Umbilical cord (tissue), 2 donors: ENCODE data around the gene MARK3. TPM values are rescaled to one million over a fixed set of nuclear protein-coding genes. Genes with fewer than 3 reads are reported as not detected.

Experiments used
- DNase-seq: peaks from one replicate; pipeline ENCODE4 v3.0.0-alpha.2; 2015; ENCODE audit warnings: low spot score
- total RNA-seq: library from RNA; depleted of rRNA; stranded (reverse); fragments of >200 nt; gene quantifications from one replicate; pipeline ENCODE4 v1.2.3, GENCODE V29; 2014; ENCODE audit warnings: low replicate concordance; ENCODE audit not compliant: insufficient read depth

Gene MARK3
- total RNA-seq, 1 donor from 2014 or later = 62.1 TPM

DNA sequence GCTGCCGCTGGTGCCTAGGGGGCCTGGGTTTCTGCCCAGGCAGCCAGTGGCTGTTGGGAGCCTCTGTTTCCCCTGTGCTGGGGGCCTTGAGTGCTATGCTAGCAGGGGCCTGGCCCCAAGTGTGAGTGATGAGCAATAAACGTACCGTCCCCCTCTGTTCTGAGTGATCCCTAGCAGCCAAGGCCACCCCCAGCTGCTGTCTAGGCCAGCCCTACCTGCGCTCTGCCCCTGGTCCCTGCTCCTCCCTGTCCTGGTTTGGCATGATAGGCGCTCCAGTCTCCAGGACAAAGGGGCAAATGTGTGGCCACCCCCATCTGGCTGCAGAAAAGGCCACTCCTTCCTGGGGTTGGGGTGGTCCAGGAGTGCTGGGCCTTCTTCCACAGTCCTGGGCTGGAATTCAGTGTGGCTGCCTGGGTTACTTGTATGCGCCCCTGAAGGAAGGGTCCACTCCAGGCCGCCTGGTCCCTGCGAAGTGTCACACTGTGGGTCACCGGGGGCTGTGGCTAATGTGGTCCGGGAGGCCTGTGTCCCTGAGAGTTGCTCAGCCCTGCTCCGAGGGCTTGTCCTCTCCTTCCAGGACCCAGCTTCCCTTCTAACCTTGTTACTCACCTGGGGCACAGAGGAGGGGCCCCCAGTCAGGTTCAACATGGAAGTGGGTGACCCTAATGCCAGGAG is 150.8 kb downstream of the MARK3 start:
- DNase-seq = no peak

DNA sequence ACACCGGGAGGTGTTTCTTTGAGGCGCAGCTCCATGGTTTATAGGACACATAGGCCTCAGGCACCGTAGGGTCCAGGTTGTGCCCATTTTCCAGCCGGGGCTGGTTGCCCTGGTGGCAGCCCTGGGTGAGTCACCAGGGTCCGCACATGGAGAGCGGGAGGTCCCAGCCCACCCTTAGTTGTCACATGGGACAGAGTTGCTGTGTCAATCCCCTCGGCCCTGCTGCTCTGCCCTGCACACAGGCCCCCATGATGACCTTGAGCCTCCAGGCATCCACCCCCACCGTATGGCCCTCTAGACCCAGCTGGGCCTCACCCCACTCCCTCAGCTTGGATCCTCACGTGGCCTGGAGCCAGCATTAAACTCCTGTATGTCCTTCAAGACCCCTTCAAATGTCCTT is 151.5 kb downstream of the MARK3 start:
- DNase-seq = no peak

DNA sequence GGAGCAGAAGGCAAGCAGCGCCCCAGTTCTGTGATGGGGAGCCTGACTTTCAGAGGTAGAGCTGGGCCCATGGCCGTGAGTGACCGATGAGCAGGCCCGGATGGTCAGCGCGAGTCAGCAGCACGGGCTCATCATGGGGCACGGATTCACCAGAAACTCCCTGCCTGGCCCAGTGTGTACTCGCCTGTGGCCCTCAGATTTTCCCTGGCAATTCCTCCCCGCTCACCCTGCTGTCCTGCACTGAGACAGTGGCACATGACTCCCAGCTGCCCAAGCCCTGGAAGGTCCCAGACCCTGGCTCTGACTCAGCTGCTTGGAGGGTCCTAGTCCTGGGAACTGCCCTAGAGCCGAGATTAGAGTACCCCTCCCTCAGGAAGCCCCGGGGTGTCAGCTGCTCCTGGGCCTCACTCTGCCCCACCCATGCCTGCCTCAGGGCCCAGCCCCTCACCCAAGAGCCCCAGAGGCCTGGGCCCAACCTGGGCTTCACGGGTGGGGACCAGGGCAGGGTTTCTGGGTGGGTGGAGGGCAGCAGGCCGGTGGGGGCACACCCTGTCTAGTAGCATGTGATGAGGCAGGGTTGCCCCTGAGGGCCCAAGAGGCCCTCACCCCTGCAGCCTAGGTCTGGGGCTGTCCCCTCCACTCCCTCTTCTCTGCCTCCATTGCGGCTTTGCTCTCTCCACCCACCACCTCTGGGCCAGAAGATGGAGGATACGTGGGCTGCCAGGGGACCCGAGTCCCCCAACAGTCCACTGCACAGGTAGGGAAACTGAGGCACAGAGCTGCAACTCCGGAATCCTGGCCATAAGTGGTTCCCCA is 152.2 kb downstream of the MARK3 start:
- no peak for DNase-seq

DNA sequence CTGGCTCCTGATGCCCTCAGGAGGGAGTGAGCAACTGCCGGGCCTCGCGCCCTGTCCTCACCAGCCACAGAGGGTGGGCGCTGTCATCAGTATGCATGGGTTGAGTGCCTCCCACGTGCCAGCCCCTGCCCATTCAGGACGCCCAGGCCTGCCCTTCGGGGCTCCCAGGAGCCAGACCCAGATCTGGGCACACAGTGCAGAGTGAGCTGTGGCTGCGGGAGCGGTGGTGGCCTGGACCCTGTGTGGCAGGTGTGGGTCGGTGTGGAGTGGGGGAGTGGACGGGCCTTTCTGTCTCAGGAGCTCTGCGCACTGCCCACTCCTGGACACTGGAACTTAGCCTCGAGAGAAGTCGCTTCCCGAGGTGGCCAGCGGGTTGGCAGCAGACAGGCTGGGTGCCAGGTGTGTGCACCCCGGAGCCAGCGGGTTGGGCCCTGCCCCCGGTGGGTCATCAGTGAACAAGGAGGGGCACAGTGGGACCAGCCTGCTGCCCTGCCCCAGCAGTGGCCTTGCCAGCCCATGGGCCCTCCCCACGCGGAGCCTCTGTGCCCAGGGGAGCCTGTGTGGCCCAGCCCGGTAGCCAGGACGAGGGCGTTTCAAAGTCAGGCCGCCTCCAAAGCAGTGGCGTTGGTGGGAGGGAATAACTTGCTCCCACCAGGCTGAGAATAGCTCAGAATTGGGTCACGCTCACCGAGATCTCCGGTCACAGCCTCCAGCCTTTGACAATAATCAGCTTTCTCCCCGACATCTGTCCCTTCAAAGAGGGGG is 153.3 kb downstream of the MARK3 start:
- DNase-seq = no peak

DNA sequence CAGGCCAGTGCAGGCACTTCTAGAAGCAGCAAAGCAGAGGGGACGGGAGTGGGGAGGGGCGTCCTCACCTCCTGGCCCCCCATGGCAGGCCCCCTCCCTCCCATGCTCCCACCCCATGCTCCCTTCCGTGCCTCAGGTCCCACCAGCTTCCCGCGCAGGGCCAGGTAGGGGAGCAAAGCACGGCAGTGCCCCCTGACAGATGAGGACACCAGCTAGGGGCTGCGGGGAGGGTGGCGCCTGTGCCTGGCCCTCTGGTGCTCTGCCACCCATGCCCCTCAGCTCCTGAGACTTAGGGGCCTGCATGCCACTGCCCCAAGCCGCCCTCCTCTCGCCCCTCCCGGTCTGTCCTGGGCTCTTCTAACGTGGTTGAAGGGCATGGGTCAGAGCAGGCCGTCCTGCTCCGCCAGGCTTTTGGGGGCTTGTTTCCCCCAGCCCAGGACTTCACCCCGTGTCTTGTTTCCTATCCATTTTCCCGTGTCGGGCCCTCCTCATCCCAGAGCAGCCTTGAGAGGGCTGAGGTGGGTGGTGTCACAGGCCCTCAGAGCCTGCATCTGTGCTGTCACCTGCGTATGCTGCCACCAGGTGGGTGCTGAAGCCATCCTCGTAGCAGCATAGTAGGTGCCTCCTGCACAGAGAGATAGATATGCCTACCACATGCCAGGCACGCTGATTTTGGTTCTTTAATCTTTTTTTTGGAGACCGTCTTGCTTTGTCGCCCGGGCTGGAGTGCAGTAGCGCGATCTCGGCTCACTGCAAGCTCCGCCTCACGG is 154.0 kb downstream of the MARK3 start:
- no peak for DNase-seq

DNA sequence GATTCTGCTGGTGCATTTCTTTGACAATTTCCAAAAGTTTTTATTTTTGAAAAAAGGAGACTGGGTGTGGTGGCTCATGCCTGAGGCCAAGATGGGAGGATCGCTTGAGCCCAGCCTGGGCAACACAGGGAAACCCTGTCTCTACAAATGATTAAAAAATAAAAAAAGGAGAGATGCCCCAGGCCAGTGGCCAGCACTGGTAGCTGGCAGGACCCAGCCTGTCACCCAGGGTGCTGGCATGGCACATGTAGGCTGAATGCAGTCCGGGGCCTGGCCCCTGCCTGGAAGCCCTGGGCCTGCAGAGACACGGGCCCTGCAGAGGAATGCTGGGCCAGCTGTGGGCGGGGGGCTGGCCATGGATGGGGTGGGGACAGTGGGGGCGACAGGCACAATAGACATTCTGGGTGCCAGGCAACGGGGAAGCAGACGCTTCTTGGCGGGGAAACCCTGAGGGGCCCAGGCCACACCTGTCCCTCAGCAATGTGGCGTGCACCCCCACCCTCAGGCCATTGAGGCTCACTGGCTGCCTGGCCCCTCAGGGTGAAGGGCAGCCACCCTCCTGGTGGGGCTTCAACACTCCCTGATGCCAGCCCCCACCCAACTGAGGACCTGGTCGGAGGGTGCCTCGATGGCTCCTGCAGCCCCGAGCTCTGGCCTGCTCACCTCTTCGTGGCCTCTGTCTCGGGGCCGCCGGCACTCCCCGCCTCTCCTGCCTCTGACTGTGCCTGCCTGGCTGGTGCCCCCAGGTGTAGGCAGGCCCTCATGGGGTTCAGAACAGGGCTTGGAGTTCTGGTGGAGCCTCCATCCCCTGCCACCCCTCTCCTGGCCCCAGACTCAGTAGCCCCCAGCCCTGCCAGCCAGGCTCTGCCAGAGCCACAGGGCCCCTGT is 155.8 kb downstream of the MARK3 start:
- DNase-seq = no peak

DNA sequence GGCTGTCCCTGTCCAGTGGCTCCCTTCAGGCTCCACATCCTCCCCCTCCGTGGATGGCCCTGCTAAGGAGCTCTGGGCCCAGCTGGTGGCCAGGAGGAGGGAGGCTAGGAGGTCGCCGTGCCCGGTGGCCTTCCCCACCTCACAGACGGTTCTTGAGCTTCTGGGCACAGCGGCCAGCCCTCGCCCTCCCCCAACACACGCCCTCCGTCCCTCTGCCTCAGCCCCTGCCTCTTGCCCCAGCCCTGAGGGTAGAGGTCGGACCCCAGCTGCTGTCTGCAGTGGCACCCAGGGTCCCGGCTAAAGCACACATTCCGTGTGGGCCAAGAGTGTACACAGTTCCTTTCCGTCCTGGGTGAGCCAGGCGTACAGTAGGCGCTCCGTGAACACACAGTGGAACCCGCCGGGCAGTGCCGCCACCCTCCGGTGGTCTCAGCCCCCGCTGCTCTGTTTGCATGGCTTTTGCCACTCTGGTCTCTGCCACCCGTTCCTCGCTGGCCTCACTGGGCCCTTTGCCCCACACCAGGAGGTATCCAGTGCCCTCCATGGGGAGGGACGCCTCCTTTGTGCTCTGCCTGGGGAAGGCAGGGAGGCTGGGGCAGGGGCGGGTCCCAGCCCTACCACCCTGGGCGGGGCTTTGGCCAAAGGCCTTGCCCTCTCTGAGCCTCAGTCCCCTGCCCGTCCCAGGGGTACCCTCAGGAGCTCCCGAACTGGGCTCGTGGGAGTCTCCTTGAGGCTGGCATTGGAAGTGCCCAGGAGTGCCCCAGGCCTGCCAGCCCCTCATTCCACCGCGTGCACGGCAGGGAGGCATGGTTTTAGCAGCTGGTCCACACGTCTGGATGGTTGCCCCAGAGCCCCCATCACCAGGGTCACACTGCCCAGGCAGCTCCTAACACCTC is 156.7 kb downstream of the MARK3 start:
- no peak for DNase-seq

DNA sequence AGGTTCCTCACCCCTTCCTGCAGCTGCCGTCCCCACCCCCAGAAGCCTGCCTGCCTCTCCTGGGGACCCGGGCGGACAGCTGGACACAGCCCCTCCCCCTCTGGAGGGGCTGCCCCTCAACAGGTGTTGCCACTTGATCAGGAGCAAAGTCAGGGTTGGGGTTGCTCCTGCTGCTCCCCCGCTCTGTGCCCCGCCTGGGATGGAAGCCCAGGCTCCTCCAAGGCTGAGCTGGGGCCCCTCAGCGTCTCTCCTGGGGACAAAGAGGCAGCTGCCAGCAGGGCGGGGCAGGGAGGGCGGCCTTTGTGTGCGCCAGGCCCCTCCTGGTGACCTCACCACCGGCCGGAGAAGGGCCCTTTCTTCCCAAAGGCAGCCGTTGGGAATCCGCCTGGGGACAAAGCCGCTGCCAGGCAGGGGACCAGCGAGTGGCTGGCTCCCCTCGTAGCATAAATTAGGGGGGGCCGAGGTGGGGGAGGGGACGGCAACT is 157.4 kb downstream of the MARK3 start:
- peak; percentile 76 for DNase-seq

DNA sequence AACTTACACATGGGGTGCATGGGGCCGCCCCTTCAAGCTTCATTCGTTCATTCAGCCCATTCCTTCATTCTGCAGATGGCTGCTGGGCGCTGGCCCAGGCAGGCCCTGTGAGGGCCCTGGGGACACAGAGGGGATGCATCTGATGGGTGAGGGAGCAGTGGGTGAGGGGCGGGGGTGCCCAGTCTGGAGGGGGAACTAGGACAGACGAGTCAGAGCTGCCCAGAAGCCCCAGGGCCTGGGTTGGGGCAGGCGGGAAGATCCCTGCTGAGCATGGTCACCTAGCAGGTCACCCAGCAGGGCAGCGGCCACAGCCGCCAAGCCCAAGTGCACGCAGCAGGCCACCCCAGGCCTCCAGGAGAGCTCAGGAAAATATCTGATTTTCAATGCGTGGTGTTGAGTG is 157.9 kb downstream of the MARK3 start:
- no peak for DNase-seq

DNA sequence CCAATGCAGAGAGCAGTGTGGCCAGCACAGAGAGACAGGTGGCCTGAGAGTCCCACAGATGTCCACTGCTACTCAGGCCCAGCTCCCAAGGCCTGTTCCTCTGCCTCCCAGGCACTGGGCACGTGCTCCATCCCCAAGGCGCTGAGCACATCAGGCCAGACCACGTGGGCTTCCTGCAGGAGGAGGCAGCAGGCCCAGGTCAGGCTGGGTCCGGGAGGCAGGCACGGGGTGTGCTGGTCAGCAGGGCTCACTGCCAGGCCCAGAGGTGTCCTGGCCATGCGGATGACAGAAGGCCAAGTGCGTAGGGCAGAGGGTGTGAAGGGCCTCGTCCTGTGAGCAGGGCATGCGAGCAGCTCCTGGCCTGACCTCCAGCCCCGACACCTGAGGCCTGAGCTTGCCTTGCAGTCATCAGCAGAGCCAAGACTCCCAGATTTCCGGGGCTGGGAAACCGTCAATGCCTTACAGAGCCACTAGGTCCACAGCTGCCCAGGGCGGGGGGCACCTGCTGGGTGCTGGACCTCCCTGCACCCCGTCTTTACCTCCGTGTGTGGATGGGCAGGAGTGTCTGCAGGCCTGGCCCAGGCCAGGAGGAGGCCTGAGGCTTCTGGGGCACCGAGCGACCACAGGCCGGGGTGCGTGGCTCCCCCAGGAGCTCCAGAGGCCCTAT is 158.6 kb downstream of the MARK3 start:
- DNase-seq = no peak

DNA sequence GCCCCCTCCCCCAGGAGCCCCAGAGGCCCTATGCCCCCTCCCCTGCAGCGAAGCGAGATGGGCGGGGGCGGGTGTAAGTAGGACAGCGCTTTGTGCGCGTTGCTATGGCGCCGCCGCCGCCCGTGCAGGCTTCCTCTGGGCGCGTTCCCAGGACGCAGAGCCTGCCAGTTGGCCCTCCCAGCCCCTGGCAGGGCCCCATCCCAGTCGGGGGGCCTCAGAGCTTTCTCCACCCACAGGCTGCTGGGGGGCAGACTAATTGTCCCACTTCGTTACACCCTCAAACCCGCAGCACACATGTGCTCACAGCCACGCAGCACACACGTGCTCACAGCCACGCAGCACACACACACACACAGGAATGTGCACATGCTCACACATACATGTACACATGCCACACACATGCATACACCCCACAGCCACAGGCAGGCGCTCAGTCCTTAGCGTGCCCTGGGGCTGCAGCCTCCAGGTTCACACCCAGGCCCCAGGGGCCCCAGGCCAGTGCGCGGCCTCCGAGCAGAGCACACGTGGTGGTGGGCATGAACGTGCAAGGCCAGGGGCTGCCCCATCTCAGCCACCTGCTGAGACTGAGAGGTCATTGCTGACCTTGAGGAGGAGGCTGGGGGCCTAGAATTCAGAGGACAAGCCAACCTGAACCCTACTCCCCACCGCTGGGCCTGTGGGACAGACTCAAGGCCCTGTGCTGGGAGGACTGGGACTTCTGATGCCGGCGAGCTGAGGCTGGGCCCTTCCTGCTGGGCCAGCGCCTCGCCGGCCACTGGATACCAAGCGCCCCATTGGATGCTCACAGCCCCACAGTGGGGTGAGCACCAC is 159.4 kb downstream of the MARK3 start:
- peak; percentile 73 for DNase-seq

DNA sequence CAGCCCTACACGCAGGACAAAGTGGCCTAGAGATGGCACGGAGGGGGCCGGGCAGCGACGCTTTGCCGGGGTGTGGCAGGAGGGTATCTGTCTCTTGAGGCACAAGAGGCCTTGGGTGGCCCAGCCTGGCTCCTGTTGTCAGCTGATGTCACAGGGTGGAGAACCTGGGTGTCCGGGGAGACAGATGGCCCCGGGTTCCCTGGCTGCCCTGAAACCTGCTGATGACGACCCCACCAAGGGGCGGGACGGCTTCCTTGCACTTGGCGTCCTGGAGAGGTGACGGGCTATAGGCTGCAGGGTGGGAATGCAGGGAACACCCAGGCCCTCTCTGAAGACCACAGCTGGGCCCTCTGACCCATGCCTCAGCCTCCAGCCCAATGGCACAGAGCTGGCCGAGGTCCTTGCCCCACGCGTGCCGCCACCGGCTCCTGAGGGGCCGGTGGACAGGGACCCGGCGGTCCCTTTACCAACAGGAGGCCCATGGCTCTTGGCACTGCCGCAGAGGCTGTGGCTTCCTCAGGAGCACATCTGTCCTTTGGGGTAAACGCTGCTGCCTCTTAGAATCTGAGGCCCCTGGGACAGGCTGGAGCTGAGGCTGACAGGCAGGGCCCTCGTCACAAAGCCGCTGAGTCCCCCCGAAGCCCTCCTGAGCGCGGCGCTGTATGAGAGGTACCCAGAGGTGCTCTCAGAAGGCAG is 160.2 kb downstream of the MARK3 start:
- DNase-seq = no peak

DNA sequence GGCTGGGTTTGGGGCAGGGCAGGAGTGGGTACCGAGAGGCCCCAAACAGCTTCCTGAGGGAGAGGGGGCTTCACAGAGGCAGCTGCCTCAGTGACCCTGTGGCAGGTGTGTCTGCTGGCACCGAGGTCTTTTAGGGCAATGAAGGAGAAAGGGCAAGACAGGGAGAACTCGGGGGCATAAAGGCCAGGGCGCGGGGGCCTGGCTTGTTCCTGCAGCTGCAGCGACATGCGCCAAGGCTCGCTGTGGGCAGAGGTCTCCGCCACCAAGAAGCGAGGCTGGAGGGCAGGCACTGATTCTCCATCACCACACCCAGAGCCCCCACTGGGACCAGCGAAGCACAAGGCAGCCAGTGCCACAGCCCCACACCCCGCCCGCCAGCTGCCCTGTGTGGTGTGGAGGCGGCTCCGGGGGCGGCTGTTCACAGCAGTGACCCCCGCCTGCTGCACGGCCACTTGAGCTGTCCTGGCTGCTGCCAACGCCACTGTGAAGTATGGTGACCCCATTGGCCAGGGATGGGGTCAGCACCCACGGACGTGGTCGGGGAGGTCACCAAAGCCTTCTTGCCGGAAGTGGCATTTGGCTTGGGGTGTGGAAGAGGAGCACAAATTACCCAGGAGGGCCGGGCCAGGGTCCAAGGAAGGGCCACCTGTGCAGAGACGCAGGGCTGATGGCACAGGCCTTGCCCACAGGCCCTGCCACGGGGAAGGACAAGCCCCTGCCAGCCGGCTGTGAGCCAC is 160.9 kb downstream of the MARK3 start:
- DNase-seq = no peak

DNA sequence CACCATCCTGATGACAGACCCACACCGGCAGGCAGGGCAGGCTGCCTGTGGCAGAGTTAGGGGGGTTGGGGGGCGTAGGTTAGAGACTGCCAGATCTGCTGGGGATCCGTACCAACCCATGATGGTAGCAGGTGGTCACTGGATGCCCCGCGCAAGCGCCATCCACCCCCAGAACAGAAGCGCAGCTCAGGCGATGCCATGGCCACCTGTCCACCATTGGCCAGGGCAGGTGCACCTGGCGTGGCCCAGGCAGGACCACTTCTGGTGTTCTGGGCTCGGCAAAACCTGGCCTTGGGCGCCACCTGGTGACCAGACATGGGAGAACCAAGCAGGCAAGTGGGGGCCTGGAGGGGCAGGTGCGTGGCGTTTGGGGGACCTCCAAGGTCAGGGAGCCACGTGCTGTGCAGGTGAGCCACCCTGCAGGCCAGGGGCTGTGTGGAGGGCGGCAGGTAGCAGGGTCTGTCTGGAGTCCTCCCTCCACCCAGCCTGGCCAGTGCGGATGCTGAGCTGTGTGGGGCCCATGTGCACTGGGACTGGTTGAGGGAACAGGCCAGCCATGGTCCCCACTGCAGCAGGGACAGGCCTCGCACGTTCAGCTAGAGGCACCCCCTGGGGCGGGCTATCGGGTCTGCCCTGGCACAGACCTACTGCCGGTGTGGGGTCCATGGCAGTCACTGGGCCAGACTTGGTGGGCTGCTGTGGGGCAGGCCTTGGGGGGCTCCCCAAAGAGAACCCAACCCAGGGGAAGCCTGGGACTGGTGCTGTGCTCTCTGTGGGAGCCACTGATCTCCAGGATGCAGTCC is 161.6 kb downstream of the MARK3 start:
- peak; percentile 58 for DNase-seq

DNA sequence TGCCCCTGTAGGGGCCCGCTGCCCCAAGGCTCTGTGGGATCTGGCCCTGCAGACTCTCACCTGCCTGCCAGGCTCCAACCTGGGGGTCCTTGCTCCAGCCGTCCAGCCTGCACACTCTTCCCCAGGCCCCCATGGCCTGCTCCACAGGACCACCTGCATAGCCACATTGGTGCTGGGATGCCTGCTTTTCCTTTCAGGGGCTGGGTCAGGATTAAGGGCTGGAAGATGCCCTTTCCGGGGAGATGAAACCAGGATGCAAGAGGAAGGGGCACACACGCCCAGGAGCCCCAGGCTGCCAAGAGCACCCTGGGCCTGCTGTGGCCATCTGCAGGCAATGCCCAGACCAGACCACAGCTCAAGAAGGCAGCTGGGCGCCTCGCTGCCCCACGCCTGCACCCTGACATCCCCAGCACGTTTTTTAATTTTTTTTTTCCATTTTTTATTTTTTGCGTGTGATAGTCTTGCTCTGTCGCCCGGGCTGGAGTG is 162.3 kb downstream of the MARK3 start:
- no peak for DNase-seq
